GM19467 (cell line): ENCODE results near the gene TUBB2B.
"Not testable (repeated sequence)": the region's sequence is repeated elsewhere in the genome, so short reads cannot be mapped to it uniquely, and the experiment has no call there.

Source experiments
- ATAC-seq: cut with Tn5 transposase; IDR thresholded peaks from one replicate; pipeline ENCODE4 v1.9.1; 2021; ENCODE audit warnings: mild to moderate bottlenecking, moderate library complexity; ENCODE audit not compliant: unreplicated experiment

TUBB2B gene

DNA sequence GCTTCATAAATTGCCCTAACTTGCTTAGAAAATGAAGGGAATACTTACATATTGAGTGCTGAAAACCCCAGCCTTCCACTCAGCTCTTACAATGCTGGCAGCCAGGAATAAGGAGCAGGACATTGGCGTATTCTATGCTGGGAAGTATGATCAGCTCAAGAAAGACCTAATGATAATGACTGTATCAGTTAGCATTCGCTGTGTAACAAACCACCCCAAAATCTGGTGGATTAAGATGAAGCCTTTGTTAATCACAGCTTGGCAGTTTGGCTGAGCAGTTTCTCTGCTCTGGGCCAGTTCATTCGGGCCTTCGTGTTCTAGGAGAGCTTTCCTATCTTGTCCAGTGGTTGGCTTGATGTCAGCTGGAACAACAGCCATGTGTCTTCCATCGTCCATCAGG, 36.7 kb downstream of the TUBB2B start:
- ATAC-seq, result no peak

DNA sequence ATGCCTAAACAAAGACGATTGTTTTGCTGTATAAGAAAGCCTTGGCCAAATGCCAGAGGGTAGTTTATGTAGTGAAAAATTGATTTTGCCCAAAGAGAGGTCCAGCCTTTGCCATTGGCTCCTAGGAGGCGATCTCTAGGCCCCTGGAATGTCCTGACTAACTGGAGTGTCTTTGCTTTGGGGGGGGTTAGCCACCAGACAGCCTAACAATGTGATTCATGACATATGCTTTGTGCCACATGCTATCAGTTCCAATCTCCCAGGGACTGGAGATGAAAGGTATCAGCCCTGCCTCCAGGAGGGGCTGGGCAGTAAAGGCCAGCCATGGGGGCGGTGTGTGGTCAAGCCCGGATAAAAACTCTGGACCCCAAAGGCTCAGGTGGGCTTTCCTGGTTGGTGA, 37.4 kb downstream of the TUBB2B start:
- no peak for ATAC-seq

GRCh38 chr6:3189192-3189591, 38.3 kb downstream of the TUBB2B start:
- ATAC-seq, result not testable (repeated sequence)

DNA sequence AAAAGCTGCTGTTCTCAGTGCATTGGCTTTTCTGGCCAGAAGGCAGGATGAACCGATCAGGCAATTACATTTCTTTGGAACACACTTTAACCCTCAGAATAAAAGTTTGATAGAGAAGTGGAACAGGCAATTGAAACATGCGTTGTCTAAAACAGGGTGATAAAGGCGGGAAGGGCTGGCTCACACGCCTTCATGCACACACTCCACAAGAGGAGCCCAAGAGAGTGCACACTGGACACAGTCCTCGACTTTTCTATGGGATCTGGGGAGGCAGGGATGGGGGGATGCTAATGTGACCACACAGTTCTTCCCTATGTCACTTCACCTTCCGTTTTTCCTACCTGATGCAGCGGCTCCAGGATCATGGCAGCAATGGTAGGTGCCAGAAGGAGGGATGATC, 39.2 kb downstream of the TUBB2B start:
- ATAC-seq, result no peak

GRCh38 chr6:3186974-3187382, 40.5 kb downstream of the TUBB2B start:
- no peak for ATAC-seq

GRCh38 chr6:3183066-3183465, 44.4 kb downstream of the TUBB2B start:
- ATAC-seq, result no peak

GRCh38 chr6:3181105-3181504, 46.3 kb downstream of the TUBB2B start:
- no peak for ATAC-seq

GRCh38 chr6:3179945-3180344, 47.5 kb downstream of the TUBB2B start:
- ATAC-seq, result not testable (repeated sequence)

DNA sequence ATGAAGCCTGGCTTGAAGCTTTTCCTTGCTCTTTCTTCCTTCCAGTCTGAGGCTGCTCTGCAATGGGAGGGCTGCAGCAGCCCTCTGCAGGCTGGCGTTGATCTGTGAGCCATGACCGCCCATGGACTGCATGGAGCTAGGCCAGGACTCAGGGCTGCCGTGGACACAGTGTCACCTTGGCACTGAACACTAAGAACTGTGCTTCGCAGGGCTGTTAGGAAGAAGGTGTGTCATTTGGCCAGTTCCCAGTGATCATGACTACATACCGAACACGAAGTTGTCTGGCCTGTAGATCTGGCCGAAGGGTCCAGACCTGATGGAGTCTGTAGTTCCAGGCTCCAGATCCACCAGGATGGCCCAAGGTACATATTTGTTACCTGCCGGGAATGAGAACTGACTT, 48.8 kb downstream of the TUBB2B start:
- ATAC-seq, result not testable (repeated sequence)

- ATAC-seq, result no peak
These were observed 50.7 kb downstream of the TUBB2B start for GRCh38 chr6:3176562-3177355.

DNA sequence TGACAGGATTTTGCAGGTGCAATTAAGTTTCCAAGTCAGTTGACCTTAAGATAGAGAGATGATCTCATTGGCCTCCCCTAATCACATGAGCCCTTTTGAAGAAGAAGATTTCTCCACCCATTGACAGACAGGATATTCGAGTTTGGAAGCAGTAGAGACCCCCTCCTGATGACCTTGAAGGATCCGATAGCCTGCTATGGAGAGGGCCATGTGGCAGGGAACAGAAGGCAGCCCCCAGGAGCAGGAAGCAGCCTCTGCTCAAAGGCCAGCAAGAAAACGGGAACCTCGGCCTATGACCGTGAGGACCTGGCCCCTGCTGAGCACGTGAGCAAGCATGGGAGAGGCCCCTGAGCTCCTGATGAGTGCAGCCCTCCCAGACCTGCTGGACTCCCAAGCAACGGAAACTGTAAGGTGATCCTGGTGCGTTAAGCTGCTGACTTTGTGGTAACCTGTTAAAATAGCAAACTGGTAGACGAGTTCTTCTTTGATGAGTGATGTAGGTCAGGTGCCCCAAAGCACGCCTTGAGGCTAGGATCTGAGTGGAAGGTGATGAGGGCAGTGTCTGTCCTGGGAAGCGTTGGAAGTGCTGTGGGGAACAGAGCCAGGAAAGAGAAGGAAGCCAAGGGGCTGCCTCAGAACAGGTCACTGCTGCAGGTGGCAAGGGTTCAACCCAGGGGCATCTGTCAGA, 51.6 kb downstream of the TUBB2B start:
- no peak for ATAC-seq
